ENCODE measurements around the gene COL5A3.

The COL5A3 gene

DNA sequence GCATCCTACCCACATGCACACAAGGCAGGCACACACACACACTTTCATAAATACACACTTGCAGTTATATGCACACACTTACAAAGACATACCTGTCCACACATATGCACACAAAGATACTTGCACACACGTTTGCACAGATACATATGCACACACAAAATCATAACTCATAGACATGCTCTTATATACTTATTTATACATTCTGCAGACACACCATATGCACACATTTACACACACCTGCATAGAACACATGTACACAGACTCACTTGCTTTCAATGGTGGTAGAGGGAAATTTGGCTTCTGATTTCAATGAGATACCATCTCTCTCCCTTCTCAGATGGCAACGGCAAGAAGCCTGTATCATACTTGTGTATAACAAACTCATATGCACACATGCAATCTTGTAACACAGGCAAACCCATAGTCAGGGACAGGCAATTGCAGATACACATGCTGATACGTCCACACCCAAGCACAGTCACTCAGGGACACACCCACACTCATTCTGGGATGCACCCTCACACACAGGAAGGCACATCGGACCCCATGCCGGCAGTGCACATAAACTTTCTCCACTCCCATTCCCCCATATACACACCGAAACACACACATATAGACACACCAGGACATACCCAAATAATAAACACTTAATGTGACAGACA is 98.6 kb downstream of the COL5A3 start:
- no peak overlapping the region for H3K27ac ChIP-seq
- TF ChIP-seq, protein P1, sequence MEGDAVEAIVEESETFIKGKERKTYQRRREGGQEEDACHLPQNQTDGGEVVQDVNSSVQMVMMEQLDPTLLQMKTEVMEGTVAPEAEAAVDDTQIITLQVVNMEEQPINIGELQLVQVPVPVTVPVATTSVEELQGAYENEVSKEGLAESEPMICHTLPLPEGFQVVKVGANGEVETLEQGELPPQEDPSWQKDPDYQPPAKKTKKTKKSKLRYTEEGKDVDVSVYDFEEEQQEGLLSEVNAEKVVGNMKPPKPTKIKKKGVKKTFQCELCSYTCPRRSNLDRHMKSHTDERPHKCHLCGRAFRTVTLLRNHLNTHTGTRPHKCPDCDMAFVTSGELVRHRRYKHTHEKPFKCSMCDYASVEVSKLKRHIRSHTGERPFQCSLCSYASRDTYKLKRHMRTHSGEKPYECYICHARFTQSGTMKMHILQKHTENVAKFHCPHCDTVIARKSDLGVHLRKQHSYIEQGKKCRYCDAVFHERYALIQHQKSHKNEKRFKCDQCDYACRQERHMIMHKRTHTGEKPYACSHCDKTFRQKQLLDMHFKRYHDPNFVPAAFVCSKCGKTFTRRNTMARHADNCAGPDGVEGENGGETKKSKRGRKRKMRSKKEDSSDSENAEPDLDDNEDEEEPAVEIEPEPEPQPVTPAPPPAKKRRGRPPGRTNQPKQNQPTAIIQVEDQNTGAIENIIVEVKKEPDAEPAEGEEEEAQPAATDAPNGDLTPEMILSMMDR (conservative IDR thresholded peaks at IDR 0.05), result no peak
- no peak for TF ChIP-seq ZFX (IDR thresholded peaks at IDR 0.05)

- TF ChIP-seq, protein P1 (conservative IDR thresholded peaks at IDR 0.05), result no peak
- no peak for TF ChIP-seq ZFX (IDR thresholded peaks at IDR 0.05)
- no peak overlapping the region for H3K27ac ChIP-seq
These were observed 99.7 kb downstream of the COL5A3 start for GRCh38 chr19:9910625-9911024.

Data from C4-2B (cell line).